Mesodermal cell (in vitro differentiated cells): ENCODE measurements around the gene UCN3.

Experiments used
- H3K27ac ChIP-seq: 2 replicates; pipeline ENCODE4 v1.7.0; 2013; ENCODE audit warnings: mild to moderate bottlenecking, low read depth, low read length, moderate library complexity; ENCODE audit not compliant: severe bottlenecking
- H3K36me3 ChIP-seq: 2 replicates; pipeline ENCODE4 v1.7.1; 2013; ENCODE audit warnings: mild to moderate bottlenecking, low read length, moderate library complexity; ENCODE audit not compliant: control insufficient read depth, insufficient read depth
- H3K4me1 ChIP-seq: one replicate; pipeline ENCODE4 v1.7.1; 2013; ENCODE audit warnings: mild to moderate bottlenecking, low read length; ENCODE audit not compliant: insufficient read depth, control insufficient read depth, poor library complexity, severe bottlenecking
- H3K4me3 ChIP-seq: 2 replicates; pipeline ENCODE4 v1.7.0; 2013; ENCODE audit warnings: low read length, control low read depth, mild to moderate bottlenecking; ENCODE audit not compliant: insufficient read depth, poor library complexity, severe bottlenecking; ENCODE audit errors: extremely low read depth
- H3K9me3 ChIP-seq: 2 replicates; pipeline ENCODE4 v1.7.1; 2013; ENCODE audit warnings: mild to moderate bottlenecking, low read length, moderate library complexity; ENCODE audit not compliant: control insufficient read depth
- WGBS, 2 experiments: methylation state at CpG; one replicate each; pipeline ENCODE4 v1.1.5; 2013; ENCODE audit warnings: missing lambda C conversion rate in 2 of 2; ENCODE audit not compliant: insufficient coverage in 2 of 2; 5-methylcytosine and 5-hydroxymethylcytosine counted together

The UCN3 gene

GRCh38 chr10:5387169-5387568 is 22.4 kb downstream of the UCN3 start:
- H3K4me1 ChIP-seq = no peaks in the 10 kb centered on the region
- 50 to 96% methylated on average over 1 to 4 of the region's 5 CpGs for WGBS, 2 experiments
- no peak overlapping the region for H3K4me3 ChIP-seq
- no peak overlapping the region for H3K27ac ChIP-seq
- H3K9me3 ChIP-seq = peaks cover 25% of the 10 kb centered on the region
- H3K36me3 ChIP-seq = no peaks in the 10 kb centered on the region

DNA sequence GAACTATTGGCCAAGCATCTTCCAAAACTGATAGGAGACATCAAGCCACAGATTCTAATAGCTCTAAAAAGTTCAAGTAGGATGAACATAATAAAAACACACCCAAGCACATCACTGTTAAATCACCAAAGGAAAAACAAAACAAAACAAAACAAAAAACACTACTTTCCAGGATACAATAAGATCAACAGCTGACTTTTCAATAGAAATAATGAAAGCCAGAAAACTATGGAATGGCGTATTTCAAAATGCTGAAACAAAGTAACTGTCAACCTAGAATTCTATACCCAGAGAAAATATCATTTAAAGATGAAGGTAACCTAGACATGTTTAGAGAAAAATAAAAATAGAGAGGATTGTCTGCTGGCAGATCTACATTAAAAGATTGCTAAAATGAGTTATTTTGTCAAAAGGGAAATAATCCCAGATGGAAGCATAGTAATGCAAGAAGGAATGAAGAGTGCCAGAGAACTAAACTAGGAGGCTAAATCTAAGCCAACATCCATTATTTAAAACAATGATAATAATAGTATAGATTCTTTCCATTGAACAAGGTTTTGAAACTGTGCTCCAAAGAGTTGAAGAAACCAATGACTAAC is 25.9 kb downstream of the UCN3 start:
- no peak overlapping the region for H3K4me3 ChIP-seq
- H3K27ac ChIP-seq = no peak overlapping the region
- H3K36me3 ChIP-seq = no peaks in the 10 kb centered on the region
- H3K4me1 ChIP-seq = no peaks in the 10 kb centered on the region
- no CpG with 5 or more reads among the region's 1 CpG for WGBS, 2 experiments
- H3K9me3 ChIP-seq = peaks cover 25% of the 10 kb centered on the region

GRCh38 chr10:5391790-5392189 is 27.0 kb downstream of the UCN3 start:
- H3K4me1 ChIP-seq = no peaks in the 10 kb centered on the region
- 100% methylated on average over 1 of the region's 3 CpGs; no CpG with 5 or more reads in 1 of the 2 experiments for WGBS, 2 experiments
- H3K9me3 ChIP-seq = peaks cover 25% of the 10 kb centered on the region
- no peak overlapping the region for H3K27ac ChIP-seq
- no peaks in the 10 kb centered on the region for H3K36me3 ChIP-seq
- H3K4me3 ChIP-seq = no peak overlapping the region

DNA sequence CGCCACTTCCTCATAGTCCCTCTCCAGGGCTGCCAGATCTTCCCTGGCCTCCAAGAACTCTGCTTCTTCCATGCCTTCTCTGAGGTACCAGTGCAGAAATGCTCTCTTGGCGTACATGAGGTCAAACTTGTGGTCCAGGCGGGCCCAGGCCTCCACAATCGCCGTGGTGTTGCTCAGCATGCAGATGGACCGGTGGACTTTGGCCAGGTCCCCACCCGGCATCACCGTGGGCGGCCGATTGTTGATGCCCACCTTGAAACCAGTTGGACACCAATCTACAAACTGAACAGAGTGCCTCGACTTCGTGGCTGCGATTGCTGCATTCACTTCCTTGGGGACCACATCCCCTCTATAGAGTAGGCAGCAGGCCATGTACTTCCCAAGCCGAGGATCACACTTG is 28.8 kb downstream of the UCN3 start:
- Histone ChIP-seq H3K9me3 (peaks cover 25% of the 10 kb centered on the region), H3K36me3 (no peaks in the 10 kb centered on the region), H3K4me3 (no peak overlapping the region), H3K27ac (no peak overlapping the region), H3K4me1 (no peaks in the 10 kb centered on the region)
- 95 to 96% methylated on average over 14 of the region's 14 CpGs for WGBS, 2 experiments

DNA sequence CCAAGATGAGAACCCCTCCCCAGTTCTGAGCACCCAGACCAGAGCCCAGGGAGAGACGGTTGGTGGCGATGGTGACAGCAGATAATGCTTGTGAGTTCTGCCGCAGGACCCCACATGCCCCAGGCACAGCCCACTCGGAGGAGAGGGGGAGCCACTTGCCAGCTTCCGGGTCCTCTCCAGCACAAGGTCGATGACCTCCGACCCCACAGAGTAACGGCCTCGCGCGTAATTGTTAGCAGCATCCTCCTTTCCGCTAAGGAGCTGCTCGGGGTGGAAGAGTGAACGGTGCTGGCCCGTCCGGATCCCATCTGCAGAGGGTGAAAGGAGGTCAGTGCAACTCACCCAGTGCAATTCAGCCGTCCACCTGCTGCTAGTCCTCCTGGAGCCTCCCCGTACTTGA is 30.4 kb downstream of the UCN3 start:
- Histone ChIP-seq H3K36me3 (no peaks in the 10 kb centered on the region), H3K4me3 (no peak overlapping the region), H3K27ac (no peak overlapping the region), H3K4me1 (no peaks in the 10 kb centered on the region), H3K9me3 (peaks cover 16% of the 10 kb centered on the region)
- 92 to 96% methylated on average over 16 to 17 of the region's 18 CpGs for WGBS, 2 experiments

DNA sequence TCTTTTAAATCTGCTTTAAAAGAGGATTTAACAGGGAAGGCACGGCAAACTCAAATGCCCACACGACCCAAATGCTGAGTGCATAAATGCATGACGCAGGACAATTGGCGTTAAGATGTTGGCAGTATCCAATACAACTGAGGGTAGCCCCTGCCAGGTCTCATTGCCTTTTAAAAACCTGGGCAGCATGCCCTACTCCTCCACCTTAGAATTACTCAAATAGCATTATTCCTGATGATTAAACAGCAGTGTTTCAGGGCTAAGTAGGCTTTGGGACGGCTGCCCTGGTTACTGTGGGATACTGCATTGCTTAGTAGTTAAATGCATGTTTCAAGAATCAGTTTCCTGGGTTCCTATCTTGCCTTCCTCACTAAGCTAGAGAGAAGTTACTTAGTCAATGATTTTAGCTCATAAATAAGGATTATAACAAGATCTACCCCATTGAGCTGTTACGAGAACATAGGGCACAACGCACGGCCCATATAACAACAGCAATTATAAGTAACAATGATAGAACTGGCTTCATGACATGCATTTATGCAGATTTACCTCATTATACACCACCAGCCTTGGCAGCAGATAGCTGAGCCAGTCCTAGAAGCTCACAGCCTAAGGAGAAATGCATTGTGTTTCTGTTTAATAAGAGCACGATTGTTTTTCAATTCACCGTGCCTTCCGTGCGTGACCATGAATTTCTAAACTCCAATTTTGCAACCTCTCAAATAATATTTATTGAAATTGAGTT is 32.0 kb downstream of the UCN3 start:
- Histone ChIP-seq H3K27ac (no peak overlapping the region), H3K4me3 (no peak overlapping the region), H3K36me3 (no peaks in the 10 kb centered on the region), H3K9me3 (peaks cover 5% of the 10 kb centered on the region), H3K4me1 (no peaks in the 10 kb centered on the region)
- WGBS, 2 experiments = 95 to 97% methylated on average over 5 to 7 of the region's 12 CpGs

DNA sequence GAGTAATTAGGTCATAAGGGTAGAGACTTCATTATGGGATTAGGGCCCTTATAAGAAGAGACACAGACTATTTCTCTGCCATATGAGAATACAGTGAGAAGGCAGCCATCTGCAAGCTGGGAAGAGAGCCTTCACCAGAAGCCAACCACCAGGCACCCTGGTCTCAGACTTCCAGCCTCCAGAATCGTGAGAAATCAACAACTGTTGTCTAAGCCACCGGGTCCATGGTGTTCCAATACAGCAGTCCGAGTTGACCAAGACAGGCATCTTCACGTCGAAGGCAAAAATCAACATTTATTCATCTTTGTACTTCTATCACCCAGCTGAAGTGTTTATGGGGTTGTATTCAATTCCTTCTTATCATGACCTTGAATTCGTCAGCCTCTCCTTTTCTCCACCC is 34.6 kb downstream of the UCN3 start:
- no peaks in the 10 kb centered on the region for H3K9me3 ChIP-seq
- no peak overlapping the region for H3K27ac ChIP-seq
- no peaks in the 10 kb centered on the region for H3K4me1 ChIP-seq
- no peak overlapping the region for H3K4me3 ChIP-seq
- 71 to 75% methylated on average over 2 to 6 of the region's 6 CpGs for WGBS, 2 experiments
- H3K36me3 ChIP-seq = no peaks in the 10 kb centered on the region

DNA sequence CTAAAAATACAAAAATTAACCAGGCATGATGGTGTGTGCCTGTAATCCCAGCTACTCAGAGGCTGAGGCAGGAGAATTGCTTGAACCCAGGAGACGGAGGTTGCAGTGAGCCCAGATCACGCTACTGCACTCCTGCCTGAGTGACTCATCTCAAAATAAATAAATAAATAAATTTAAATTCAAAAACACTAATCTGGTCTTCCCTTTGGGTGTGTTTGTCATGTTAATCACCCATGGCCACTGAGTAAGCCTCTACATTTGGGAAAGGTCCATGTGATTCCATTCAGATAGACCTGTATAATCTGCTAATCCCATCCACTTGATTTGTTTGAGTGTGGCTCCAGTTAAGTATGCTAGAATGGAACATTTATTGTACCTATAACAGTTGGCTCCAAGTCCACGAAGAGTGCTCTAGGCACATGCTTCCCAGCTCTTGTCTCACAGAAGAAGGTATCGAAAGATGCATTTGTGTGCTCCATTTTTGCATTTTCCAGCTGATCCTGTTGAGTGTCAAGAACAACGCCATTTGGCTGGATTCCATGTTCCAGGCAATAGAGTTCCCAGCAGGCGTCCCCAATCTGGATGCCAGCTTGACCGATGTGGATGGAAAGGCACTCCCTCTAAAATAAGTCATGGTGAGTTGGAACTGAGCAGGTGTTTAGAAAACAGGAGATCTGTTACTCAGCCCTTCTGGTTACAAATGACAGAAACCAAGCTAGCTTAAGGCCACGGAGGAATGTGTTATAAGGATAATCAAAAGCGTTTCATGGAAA is 35.9 kb downstream of the UCN3 start:
- WGBS, 2 experiments = 93 to 97% methylated on average over 5 to 6 of the region's 9 CpGs

GRCh38 chr10:5402798-5403197 is 38.0 kb downstream of the UCN3 start:
- H3K4me3 ChIP-seq = no peak overlapping the region
- no peaks in the 10 kb centered on the region for H3K36me3 ChIP-seq
- 60 to 100% methylated on average over 1 to 3 of the region's 3 CpGs for WGBS, 2 experiments
- no peak overlapping the region for H3K27ac ChIP-seq
- no peaks in the 10 kb centered on the region for H3K4me1 ChIP-seq
- H3K9me3 ChIP-seq = peaks cover 11% of the 10 kb centered on the region

More for the DNA sequence above, 35.9 kb downstream of the UCN3 start:
- no peaks in the 10 kb centered on the region for H3K36me3 ChIP-seq
- no peaks in the 10 kb centered on the region for H3K4me1 ChIP-seq
- no peak overlapping the region for H3K27ac ChIP-seq
- no peak overlapping the region for H3K4me3 ChIP-seq
- H3K9me3 ChIP-seq = no peaks in the 10 kb centered on the region

GRCh38 chr10:5404208-5405041 is 39.7 kb downstream of the UCN3 start, which contains the start of gene TUBAL3:
Gene TUBAL3 (minus strand): TSS chr10:5404828. CDS start chr10:5404792, 36 bp downstream.
- H3K27ac ChIP-seq = no peak within 1 kb of the TSS
- no peaks in the 10 kb centered on the region for H3K4me1 ChIP-seq
- H3K36me3 ChIP-seq = no peaks in the 10 kb centered on the region
- H3K9me3 ChIP-seq = peaks cover 16% of the 10 kb centered on the region
- H3K4me3 ChIP-seq = no peak within 1 kb of the TSS
- WGBS, 2 experiments = 83 to 86% methylated on average over 5 of the region's 8 CpGs
